GM23338 (cell line): ENCODE measurements around the gene TMPRSS13. TPM values are rescaled to one million over a fixed set of nuclear protein-coding genes. Genes with fewer than 3 reads are reported as not detected.

ENCODE experiments used
- ATAC-seq: fragments of 200-7000 bp; cut with Tn5 transposase; 3 replicates; pipeline ENCODE4 v1.9.1; 2020
- DNase-seq: peaks from one replicate; pipeline ENCODE4 v3.0.0-alpha.2; 2015; ENCODE audit warnings: low spot score
- H2AFZ ChIP-seq: fragments of 200-600 bp; sonication (generic); 2 replicates; pipeline ENCODE4 v1.8.0; 2016; ENCODE audit warnings: antibody characterized with exemption, mild to moderate bottlenecking, moderate library complexity
- H3F3A ChIP-seq: fragments of 200-600 bp; sonication (generic); replicated peaks from 2 replicates; pipeline ENCODE4 v1.8.0; 2017; ENCODE audit warnings: antibody characterized with exemption, mixed run types, low read depth
- H3K27ac ChIP-seq: fragments of 200-600 bp; sonication (generic); 2 replicates; pipeline ENCODE4 v1.6.1; 2016; ENCODE audit warnings: low read depth
- H3K27me3 ChIP-seq: fragments of 200-600 bp; sonication (generic); 2 replicates; pipeline ENCODE4 v1.8.0; 2016; ENCODE audit warnings: mild to moderate bottlenecking, mixed run types, moderate library complexity; ENCODE audit not compliant: insufficient read depth
- H3K36me3 ChIP-seq: fragments of 200-600 bp; sonication (generic); 2 replicates; pipeline ENCODE4 v1.8.0; 2016; ENCODE audit warnings: mild to moderate bottlenecking; ENCODE audit not compliant: insufficient read depth
- H3K4me1 ChIP-seq: fragments of 200-600 bp; sonication (generic); 2 replicates; pipeline ENCODE4 v1.8.0; 2016; ENCODE audit warnings: mild to moderate bottlenecking, moderate library complexity; ENCODE audit not compliant: insufficient read depth
- H3K4me2 ChIP-seq: fragments of 200-600 bp; sonication (generic); 2 replicates; pipeline ENCODE4 v1.7.1; 2017; ENCODE audit warnings: mixed run types
- H3K4me3 ChIP-seq: fragments of 200-600 bp; sonication (generic); 2 replicates; pipeline ENCODE4 v1.6.1; 2016; ENCODE audit warnings: mixed run types
- H3K79me2 ChIP-seq: fragments of 200-600 bp; sonication (generic); replicated peaks from 2 replicates; pipeline ENCODE4 v1.8.0; 2017; ENCODE audit warnings: mild to moderate bottlenecking; ENCODE audit not compliant: insufficient read depth
- H3K9me2 ChIP-seq: fragments of 200-600 bp; sonication (generic); 2 replicates; pipeline ENCODE4 v1.8.0; 2017; ENCODE audit not compliant: insufficient read depth
- H4K20me1 ChIP-seq: fragments of 200-600 bp; sonication (generic); replicated peaks from 2 replicates; pipeline ENCODE4 v1.8.0; 2017; ENCODE audit warnings: mild to moderate bottlenecking; ENCODE audit not compliant: insufficient read depth
- H3K27ac Mint-ChIP-seq: 2 replicates; pipeline ENCODE4 v1.8.0; 2020; ENCODE audit warnings: inconsistent platforms, mild to moderate bottlenecking, moderate library complexity, mixed read lengths
- H3K27me3 Mint-ChIP-seq: 3 replicates; pipeline ENCODE4 v1.8.0; 2022; ENCODE audit warnings: low read depth, mild to moderate bottlenecking, moderate library complexity, mixed read lengths, inconsistent platforms; ENCODE audit not compliant: insufficient read depth, poor library complexity
- H3K36me3 Mint-ChIP-seq: 3 replicates; pipeline ENCODE4 v1.8.0; 2021; ENCODE audit warnings: low read depth, mild to moderate bottlenecking, inconsistent platforms, moderate library complexity, mixed read lengths
- H3K4me1 Mint-ChIP-seq: 3 replicates; pipeline ENCODE4 v1.8.0; 2020; ENCODE audit warnings: mild to moderate bottlenecking, inconsistent platforms, mixed read lengths
- H3K4me3 Mint-ChIP-seq: 3 replicates; pipeline ENCODE4 v1.8.0; 2021; ENCODE audit warnings: moderate library complexity, mild to moderate bottlenecking, inconsistent platforms, mixed read lengths
- H3K9me3 Mint-ChIP-seq: 3 replicates; pipeline ENCODE4 v1.8.0; 2020; ENCODE audit warnings: moderate library complexity, mild to moderate bottlenecking, inconsistent platforms, mixed read lengths
- CREB1 ChIP-seq: fragments of 250-450 bp; sonication (Bioruptor Pico); IDR thresholded peaks from 2 replicates; pipeline ENCODE4 v1.5.0; 2020; ENCODE audit warnings: low read depth, mild to moderate bottlenecking, moderate library complexity
- EZH2 ChIP-seq: fragments of 200-600 bp; sonication (generic); IDR thresholded peaks from one replicate; pipeline ENCODE4 v1.8.0; 2017; ENCODE audit warnings: antibody characterized with exemption, mild to moderate bottlenecking, low read depth; ENCODE audit not compliant: unreplicated experiment
- NANOG ChIP-seq: IDR thresholded peaks from 2 replicates; pipeline ENCODE4 v1.6.1; 2016; ENCODE audit warnings: antibody characterized with exemption, borderline replicate concordance
- STAT1 ChIP-seq: IDR thresholded peaks from one replicate; pipeline ENCODE4 v1.6.1; 2016; ENCODE audit warnings: antibody characterized with exemption; ENCODE audit not compliant: unreplicated experiment
- ZNF114 ChIP-seq: fragments of 250-450 bp; sonication (Bioruptor Pico); IDR thresholded peaks from 2 replicates; pipeline ENCODE4 v1.5.0; 2020; ENCODE audit warnings: mild to moderate bottlenecking, moderate library complexity
- ZNF331 ChIP-seq: fragments of 250-450 bp; sonication (Bioruptor Pico); IDR thresholded peaks from 2 replicates; pipeline ENCODE4 v1.5.0; 2020; ENCODE audit warnings: low read depth, mild to moderate bottlenecking, moderate library complexity
- polyA plus RNA-seq: library from polyadenylated mRNA; unstranded; fragments of >200 nt; fragmentation: Nextera tagmentation; extraction: Ambion mirVana; gene quantifications from 2 replicates; pipeline ENCODE4 v1.2.1, GENCODE V29; 2016
- total RNA-seq: library from RNA; depleted of rRNA; stranded (reverse); fragments of >200 nt; shearing (Covaris generic); gene quantifications from 2 replicates; pipeline ENCODE4 v1.2.3, GENCODE V29; 2014
- TF ChIP-seq, protein P1 (sequence below): fragments of 250-450 bp; sonication (Bioruptor Pico); IDR thresholded peaks from 2 replicates; pipeline ENCODE4 v1.5.0; 2020; ENCODE audit warnings: mild to moderate bottlenecking, moderate library complexity
- TF ChIP-seq, protein P2 (sequence below), 2 experiments: fragments of 200-600 bp in 1 of 2; sonication (generic) in 1 of 2; conservative IDR thresholded peaks; 2 replicates each; pipeline versions ENCODE4 v1.5.1 to v1.6.1; 2016 to 2017; ENCODE audit warnings: antibody characterized with exemption in 2 of 2, low read depth in 2 of 2, mild to moderate bottlenecking in 2 of 2, moderate library complexity in 1 of 2

The TMPRSS13 gene
- total and polyA plus RNA-seq, 2 experiments from 2014 or later: 0.31 TPM; not detected in 1

DNA sequence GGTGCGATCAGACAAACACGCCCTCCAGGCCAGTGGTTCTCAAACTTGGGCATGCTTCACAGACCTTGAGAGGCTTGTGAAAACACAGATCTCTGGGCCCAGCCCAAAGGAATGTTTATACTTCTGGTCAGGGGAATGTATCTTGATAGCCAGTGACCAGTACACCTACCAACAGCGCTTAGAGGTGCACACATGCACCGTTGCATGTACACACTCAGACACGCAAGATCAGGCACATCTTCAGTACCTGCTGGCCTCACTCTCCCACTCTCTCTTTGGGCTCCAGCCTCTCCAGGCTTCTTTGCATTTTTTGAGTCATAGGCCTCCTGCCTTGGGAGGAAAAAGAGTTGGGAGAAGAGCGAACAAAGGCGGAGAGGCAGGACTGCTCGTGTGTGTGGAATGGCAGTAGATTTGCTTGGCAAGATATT is 41.0 kb downstream of the TMPRSS13 start (continued):
- TF ChIP-seq, protein P1, sequence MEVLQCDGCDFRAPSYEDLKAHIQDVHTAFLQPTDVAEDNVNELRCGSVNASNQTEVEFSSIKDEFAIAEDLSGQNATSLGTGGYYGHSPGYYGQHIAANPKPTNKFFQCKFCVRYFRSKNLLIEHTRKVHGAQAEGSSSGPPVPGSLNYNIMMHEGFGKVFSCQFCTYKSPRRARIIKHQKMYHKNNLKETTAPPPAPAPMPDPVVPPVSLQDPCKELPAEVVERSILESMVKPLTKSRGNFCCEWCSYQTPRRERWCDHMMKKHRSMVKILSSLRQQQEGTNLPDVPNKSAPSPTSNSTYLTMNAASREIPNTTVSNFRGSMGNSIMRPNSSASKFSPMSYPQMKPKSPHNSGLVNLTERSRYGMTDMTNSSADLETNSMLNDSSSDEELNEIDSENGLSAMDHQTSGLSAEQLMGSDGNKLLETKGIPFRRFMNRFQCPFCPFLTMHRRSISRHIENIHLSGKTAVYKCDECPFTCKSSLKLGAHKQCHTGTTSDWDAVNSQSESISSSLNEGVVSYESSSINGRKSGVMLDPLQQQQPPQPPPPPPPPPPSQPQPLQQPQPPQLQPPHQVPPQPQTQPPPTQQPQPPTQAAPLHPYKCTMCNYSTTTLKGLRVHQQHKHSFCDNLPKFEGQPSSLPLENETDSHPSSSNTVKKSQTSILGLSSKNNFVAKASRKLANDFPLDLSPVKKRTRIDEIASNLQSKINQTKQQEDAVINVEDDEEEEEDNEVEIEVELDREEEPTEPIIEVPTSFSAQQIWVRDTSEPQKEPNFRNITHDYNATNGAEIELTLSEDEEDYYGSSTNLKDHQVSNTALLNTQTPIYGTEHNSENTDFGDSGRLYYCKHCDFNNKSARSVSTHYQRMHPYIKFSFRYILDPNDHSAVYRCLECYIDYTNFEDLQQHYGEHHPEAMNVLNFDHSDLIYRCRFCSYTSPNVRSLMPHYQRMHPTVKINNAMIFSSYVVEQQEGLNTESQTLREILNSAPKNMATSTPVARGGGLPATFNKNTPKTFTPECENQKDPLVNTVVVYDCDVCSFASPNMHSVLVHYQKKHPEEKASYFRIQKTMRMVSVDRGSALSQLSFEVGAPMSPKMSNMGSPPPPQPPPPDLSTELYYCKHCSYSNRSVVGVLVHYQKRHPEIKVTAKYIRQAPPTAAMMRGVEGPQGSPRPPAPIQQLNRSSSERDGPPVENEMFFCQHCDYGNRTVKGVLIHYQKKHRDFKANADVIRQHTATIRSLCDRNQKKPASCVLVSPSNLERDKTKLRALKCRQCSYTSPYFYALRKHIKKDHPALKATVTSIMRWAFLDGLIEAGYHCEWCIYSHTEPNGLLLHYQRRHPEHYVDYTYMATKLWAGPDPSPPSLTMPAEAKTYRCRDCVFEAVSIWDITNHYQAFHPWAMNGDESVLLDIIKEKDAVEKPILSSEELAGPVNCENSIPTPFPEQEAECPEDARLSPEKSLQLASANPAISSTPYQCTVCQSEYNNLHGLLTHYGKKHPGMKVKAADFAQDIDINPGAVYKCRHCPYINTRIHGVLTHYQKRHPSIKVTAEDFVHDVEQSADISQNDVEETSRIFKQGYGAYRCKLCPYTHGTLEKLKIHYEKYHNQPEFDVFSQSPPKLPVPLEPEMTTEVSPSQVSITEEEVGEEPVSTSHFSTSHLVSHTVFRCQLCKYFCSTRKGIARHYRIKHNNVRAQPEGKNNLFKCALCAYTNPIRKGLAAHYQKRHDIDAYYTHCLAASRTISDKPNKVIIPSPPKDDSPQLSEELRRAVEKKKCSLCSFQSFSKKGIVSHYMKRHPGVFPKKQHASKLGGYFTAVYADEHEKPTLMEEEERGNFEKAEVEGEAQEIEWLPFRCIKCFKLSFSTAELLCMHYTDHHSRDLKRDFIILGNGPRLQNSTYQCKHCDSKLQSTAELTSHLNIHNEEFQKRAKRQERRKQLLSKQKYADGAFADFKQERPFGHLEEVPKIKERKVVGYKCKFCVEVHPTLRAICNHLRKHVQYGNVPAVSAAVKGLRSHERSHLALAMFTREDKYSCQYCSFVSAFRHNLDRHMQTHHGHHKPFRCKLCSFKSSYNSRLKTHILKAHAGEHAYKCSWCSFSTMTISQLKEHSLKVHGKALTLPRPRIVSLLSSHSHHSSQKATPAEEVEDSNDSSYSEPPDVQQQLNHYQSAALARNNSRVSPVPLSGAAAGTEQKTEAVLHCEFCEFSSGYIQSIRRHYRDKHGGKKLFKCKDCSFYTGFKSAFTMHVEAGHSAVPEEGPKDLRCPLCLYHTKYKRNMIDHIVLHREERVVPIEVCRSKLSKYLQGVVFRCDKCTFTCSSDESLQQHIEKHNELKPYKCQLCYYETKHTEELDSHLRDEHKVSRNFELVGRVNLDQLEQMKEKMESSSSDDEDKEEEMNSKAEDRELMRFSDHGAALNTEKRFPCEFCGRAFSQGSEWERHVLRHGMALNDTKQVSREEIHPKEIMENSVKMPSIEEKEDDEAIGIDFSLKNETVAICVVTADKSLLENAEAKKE (CRISPR knock-in tag): no peak
- TF ChIP-seq STAT1 (no peak), EZH2 (no peak), CREB1 (CRISPR knock-in tag) (no peak)

DNA sequence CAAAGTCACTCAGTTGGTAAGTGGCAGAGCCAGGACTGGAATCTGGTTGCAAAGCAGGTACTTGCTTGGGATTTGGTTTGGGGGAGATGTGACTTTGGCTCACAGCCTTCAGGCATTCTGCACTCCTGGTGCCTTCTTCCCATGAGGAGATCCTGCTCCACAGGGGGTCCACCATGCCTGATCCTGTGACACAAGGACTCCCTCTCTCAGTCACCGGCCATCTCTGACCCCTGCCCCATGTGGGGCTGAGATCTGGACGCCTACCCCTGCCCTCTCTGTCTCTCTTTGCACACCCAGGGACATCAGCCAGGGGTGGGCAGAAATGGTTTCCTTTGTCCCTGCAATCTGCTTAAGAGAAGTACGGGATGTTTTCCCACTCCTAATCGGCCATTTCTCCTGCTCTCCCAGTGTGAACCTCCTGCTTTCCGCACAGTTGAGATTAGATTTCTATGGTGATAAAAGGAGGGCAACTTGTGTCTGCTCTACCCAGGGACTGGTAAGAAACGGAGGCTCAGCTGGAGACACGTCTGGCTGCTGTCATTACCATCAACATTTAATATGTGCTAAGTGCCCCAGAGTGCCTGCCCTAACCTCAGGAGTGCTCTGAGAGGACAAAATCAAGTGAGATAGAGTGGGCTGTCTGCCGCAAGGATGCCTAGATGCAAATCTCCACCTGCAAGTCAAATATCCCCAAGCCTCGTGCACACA is 41.6 kb downstream of the TMPRSS13 start:
- H3K27ac Mint-ChIP-seq: no peak overlapping the region
- Histone ChIP-seq H3K9me2 (no peaks in the 10 kb centered on the region), H3K4me1 (peaks cover 3% of the 10 kb centered on the region; the same call in 1 of the 2 replicates), H3K36me3 (no peaks in the 10 kb centered on the region), H4K20me1 (no peaks in the 10 kb centered on the region), H3K27me3 (no peaks in the 10 kb centered on the region), H3K4me3 (no peak overlapping the region), H3K4me2 (no peak overlapping the region), H2AFZ (no peak overlapping the region; the same call in 1 of the 2 replicates), H3F3A (no peaks in the 10 kb centered on the region), H3K27ac (no peak overlapping the region), H3K79me2 (no peaks in the 10 kb centered on the region)
- H3K36me3 Mint-ChIP-seq: no peaks in the 10 kb centered on the region
- no peak overlapping the region for H3K4me3 Mint-ChIP-seq
- no peak for ATAC-seq
- no peaks in the 10 kb centered on the region for H3K9me3 Mint-ChIP-seq
- DNase-seq: no peak
- H3K4me1 Mint-ChIP-seq: peaks cover 13% of the 10 kb centered on the region
- no peaks in the 10 kb centered on the region for H3K27me3 Mint-ChIP-seq
- TF ChIP-seq ZNF114 (CRISPR knock-in tag): no peak
- TF ChIP-seq NANOG: no peak
- no peak for TF ChIP-seq ZNF331 (CRISPR knock-in tag)
- TF ChIP-seq, protein P2, sequence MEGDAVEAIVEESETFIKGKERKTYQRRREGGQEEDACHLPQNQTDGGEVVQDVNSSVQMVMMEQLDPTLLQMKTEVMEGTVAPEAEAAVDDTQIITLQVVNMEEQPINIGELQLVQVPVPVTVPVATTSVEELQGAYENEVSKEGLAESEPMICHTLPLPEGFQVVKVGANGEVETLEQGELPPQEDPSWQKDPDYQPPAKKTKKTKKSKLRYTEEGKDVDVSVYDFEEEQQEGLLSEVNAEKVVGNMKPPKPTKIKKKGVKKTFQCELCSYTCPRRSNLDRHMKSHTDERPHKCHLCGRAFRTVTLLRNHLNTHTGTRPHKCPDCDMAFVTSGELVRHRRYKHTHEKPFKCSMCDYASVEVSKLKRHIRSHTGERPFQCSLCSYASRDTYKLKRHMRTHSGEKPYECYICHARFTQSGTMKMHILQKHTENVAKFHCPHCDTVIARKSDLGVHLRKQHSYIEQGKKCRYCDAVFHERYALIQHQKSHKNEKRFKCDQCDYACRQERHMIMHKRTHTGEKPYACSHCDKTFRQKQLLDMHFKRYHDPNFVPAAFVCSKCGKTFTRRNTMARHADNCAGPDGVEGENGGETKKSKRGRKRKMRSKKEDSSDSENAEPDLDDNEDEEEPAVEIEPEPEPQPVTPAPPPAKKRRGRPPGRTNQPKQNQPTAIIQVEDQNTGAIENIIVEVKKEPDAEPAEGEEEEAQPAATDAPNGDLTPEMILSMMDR (conservative IDR thresholded peaks at IDR 0.05; ENCODE audit: low read depth in 2 of 2): no peak
- no peak for TF ChIP-seq EZH2
- no peak for TF ChIP-seq STAT1
